Lower lobe of right lung (tissue), 2 donors: Measurements from ENCODE around the gene UIMC1. TPM values are rescaled to one million over a fixed set of nuclear protein-coding genes. Genes with fewer than 3 reads are reported as not detected.

ENCODE experiments used
- ATAC-seq, 2 donors: fragments of 200-7000 bp; cut with Tn5 transposase; one replicate each; pipeline ENCODE4 v1.9.1; 2020 to 2022; ENCODE audit warnings: mild to moderate bottlenecking in 2 of 2, moderate library complexity in 2 of 2
- DNase-seq: peaks from one replicate; pipeline ENCODE4 v3.0.0-alpha.2; 2020
- H3K27ac ChIP-seq: fragments of 200-600 bp; one replicate; pipeline ENCODE4 v1.8.0; 2022
- H3K27me3 ChIP-seq: fragments of 200-600 bp; one replicate; pipeline ENCODE4 v1.8.0; 2022; ENCODE audit warnings: low read depth
- H3K36me3 ChIP-seq: fragments of 200-600 bp; one replicate; pipeline ENCODE4 v1.8.0; 2022; ENCODE audit warnings: mild to moderate bottlenecking
- H3K4me1 ChIP-seq: fragments of 200-600 bp; one replicate; pipeline ENCODE4 v1.8.0; 2022
- H3K4me3 ChIP-seq: fragments of 200-600 bp; one replicate; pipeline ENCODE4 v1.8.0; 2022; ENCODE audit warnings: mild to moderate bottlenecking
- H3K9me3 ChIP-seq: fragments of 200-600 bp; one replicate; pipeline ENCODE4 v1.8.0; 2022
- intact Hi-C: fragments of 100-400 bp; cut with DNase I; formaldehyde crosslinking; loops from one replicate; pipeline ENCODE4 v1.11.0; 2022
- total RNA-seq: library from RNA; stranded (reverse); fragmentation: NEBNext Ultra II Directional; extraction: Animal tissue kit (Norgen Biotek cat#: 25700); gene quantifications from one replicate; pipeline ENCODE4 v1.2.1, GENCODE V29; 2021
- TF ChIP-seq, protein P1 (sequence below): fragments of 200-600 bp; IDR thresholded peaks from one replicate; pipeline ENCODE4 v1.8.0; 2022; ENCODE audit warnings: antibody characterized with exemption, mild to moderate bottlenecking
- donor health status: DM: no; HTN: yes; CAD: no; lungs with severe emphysema.

UIMC1 gene
- total RNA-seq, 1 donor from 2014 or later, result 39.1 TPM

DNA sequence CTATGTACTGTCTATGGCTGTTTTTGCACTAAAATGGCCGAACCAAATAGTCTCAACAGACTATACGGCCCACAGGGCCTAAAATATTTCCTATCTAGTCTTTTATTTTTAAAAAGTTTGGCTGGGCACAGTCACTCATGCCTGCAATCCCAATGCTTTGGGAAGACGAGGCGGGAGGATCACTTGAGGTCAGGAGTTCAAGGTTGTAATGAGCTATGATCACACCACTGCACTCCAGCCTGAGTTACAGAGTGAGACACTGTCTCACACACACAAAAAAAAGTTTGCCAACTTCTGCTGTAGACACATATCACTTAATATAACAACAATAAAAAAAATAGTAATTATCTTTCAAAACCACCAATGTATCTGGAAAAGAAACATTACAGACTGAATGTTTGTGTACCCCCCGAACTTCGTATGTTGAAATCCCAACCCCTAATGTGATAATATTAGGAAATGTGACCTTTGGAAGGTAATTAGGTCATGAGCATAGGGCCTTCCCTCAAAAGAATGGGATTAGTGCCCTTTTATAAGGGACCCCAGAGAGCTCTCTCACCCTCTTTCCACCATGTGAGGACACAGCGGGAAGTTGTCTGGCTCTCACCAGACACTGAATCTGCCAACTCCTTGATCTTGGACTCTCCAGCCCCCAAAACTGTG is 53.9 kb downstream of the UIMC1 start:
- H3K4me3 ChIP-seq, result no peak overlapping the region
- no peak for ATAC-seq
- TF ChIP-seq, protein P1, sequence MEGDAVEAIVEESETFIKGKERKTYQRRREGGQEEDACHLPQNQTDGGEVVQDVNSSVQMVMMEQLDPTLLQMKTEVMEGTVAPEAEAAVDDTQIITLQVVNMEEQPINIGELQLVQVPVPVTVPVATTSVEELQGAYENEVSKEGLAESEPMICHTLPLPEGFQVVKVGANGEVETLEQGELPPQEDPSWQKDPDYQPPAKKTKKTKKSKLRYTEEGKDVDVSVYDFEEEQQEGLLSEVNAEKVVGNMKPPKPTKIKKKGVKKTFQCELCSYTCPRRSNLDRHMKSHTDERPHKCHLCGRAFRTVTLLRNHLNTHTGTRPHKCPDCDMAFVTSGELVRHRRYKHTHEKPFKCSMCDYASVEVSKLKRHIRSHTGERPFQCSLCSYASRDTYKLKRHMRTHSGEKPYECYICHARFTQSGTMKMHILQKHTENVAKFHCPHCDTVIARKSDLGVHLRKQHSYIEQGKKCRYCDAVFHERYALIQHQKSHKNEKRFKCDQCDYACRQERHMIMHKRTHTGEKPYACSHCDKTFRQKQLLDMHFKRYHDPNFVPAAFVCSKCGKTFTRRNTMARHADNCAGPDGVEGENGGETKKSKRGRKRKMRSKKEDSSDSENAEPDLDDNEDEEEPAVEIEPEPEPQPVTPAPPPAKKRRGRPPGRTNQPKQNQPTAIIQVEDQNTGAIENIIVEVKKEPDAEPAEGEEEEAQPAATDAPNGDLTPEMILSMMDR, result no peak
- H3K36me3 ChIP-seq, result peaks cover 93% of the 10 kb centered on the region
- intact Hi-C loops, result no loop called here
- no peak overlapping the region for H3K27ac ChIP-seq
- no peaks in the 10 kb centered on the region for H3K9me3 ChIP-seq
- no peak for DNase-seq
- no peaks in the 10 kb centered on the region for H3K27me3 ChIP-seq
- H3K4me1 ChIP-seq, result peaks cover 8% of the 10 kb centered on the region

DNA sequence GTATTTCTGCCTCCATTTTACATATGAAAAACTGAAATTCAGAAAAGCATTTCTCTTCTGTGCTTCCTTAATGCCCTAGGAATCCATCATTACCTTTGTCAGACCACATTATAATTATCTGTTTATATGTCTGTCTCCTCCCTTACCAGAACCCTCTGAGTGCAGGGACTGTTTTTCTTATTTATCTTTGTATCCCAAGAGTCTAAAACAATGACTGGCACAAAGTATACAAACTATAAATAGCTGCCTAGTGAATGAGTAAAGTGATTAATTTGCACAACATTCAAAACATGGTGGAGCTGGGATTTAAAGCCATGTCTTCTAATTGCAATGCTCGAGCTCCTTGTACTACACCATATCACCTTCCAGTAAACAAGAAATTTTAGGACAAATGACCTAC is 58.1 kb downstream of the UIMC1 start:
- Histone ChIP-seq H3K27ac (no peak overlapping the region), H3K36me3 (peaks cover 91% of the 10 kb centered on the region), H3K9me3 (no peaks in the 10 kb centered on the region), H3K27me3 (no peaks in the 10 kb centered on the region), H3K4me3 (no peak overlapping the region), H3K4me1 (no peaks in the 10 kb centered on the region)
- intact Hi-C loops, result no loop called here
- TF ChIP-seq, protein P1, result no peak
- DNase-seq, result no peak
- ATAC-seq, result no peak

DNA sequence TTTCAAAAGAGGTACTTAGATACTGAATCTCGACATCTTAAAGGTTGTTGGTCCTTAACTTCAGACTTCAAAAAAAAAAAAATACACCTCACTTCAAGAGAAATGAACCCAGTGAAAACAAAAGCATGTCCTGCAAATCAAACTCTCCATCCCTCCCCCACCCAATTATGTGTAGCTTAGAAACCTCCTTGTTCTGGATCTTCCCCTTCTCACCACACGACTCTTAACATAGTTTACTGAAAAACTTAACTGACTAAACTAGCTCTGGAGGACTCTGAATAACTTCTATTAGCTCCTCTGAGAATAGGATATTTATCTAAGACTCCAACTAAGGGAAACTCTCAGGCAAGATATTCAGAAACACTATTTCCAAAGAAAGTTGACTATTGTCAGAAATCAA is 58.7 kb downstream of the UIMC1 start:
- Histone ChIP-seq H3K27ac (no peak overlapping the region), H3K36me3 (peaks cover 94% of the 10 kb centered on the region), H3K4me1 (no peaks in the 10 kb centered on the region), H3K9me3 (no peaks in the 10 kb centered on the region), H3K4me3 (no peak overlapping the region), H3K27me3 (no peaks in the 10 kb centered on the region)
- DNase-seq (no peak), ATAC-seq (no peak)
- TF ChIP-seq, protein P1, result no peak
- intact Hi-C loops, result no loop called here

DNA sequence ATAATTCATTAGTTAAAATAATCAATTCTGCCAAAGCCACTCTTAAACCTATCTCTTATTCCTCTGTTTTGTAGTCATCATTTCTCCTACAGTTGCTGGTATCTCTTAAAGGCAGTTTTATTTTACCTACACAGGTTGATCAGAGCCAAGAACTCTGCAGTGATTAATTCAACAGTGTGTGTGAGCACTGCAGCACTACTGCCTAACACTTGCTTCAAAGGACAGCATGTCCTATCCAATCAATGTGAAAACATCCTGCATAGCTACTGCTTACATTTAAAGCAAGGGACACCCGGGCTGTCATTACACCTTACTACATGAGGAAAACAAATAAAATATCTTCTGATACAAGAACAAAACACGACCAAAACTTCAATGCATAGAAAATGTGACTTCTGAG is 62.3 kb downstream of the UIMC1 start:
- intact Hi-C loops, result no loop called here
- no peaks in the 10 kb centered on the region for H3K4me1 ChIP-seq
- peaks cover 96% of the 10 kb centered on the region for H3K36me3 ChIP-seq
- DNase-seq (no peak), ATAC-seq (no peak)
- TF ChIP-seq, protein P1, result no peak
- H3K9me3 ChIP-seq, result no peaks in the 10 kb centered on the region
- no peaks in the 10 kb centered on the region for H3K27me3 ChIP-seq
- H3K27ac ChIP-seq, result no peak overlapping the region
- H3K4me3 ChIP-seq, result no peak overlapping the region

DNA sequence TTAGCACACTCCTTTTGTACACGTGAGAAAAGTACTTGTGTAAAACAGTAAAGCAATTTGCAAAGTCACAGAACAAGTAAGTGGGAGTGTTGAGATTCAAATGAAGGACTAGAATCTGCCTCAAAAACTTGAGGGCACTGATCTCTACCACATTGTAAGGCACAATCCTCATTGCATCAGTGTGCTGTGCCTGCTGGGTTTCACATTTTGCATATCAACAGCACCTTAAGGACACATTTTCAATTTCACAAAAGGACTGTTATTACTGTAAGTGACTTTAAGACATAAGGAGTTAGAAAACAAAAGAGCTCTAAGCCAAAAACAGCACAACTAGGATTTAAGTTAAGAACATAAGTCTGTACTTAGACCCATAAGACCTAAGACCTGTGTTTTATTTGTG is 62.8 kb downstream of the UIMC1 start:
- H3K27me3 ChIP-seq, result no peaks in the 10 kb centered on the region
- peaks cover 96% of the 10 kb centered on the region for H3K36me3 ChIP-seq
- H3K4me3 ChIP-seq, result no peak overlapping the region
- H3K27ac ChIP-seq, result no peak overlapping the region
- DNase-seq, result no peak
- intact Hi-C loops, result no loop called here
- H3K9me3 ChIP-seq, result no peaks in the 10 kb centered on the region
- H3K4me1 ChIP-seq, result no peaks in the 10 kb centered on the region
- TF ChIP-seq, protein P1, result no peak
- no peak for ATAC-seq
